BLaER1 treated with 17β-estradiol and CSF1 and Interleukin-3, amounts not matched to agents 10 nM and 100 nM (cell line): ENCODE measurements around the gene NDUFS2.

Experiments used
- H3K27ac ChIP-seq, 11 experiments: shearing (Covaris generic); formaldehyde crosslinking; 2 replicates each; pipeline ENCODE4 v1.8.1; 2022
- H3K27me3 ChIP-seq, 11 experiments: shearing (Covaris generic); formaldehyde crosslinking; 2 replicates each; pipeline ENCODE4 v1.8.1; 2022
- H3K36me3 ChIP-seq, 11 experiments: shearing (Covaris generic); formaldehyde crosslinking; 2 replicates each; pipeline ENCODE4 v1.8.1; 2022
- H3K4me1 ChIP-seq, 10 experiments: shearing (Covaris generic); formaldehyde crosslinking; 2 replicates each; pipeline ENCODE4 v1.8.1; 2022
- H3K4me2 ChIP-seq, 11 experiments: shearing (Covaris generic); formaldehyde crosslinking; 2 replicates each; pipeline ENCODE4 v1.8.1; 2022
- H3K4me3 ChIP-seq, 10 experiments: shearing (Covaris generic); formaldehyde crosslinking; 2 replicates each; pipeline ENCODE4 v1.8.1; 2022
- H3K9ac ChIP-seq, 11 experiments: shearing (Covaris generic); formaldehyde crosslinking; 2 replicates each; pipeline ENCODE4 v1.8.1; 2022
- H3K9me3 ChIP-seq, 11 experiments: shearing (Covaris generic); formaldehyde crosslinking; replicated peaks in 1 of 11; 2 replicates each; pipeline ENCODE4 v1.8.1; 2022
- H4K20me1 ChIP-seq, 11 experiments: shearing (Covaris generic); formaldehyde crosslinking; 2 replicates each; pipeline ENCODE4 v1.8.1; 2022
- Cebpa-rat ChIP-seq, 11 experiments: shearing (Covaris generic); IDR thresholded peaks; 2 replicates each; pipeline ENCODE4 v1.8.1; 2022

NDUFS2 gene

DNA sequence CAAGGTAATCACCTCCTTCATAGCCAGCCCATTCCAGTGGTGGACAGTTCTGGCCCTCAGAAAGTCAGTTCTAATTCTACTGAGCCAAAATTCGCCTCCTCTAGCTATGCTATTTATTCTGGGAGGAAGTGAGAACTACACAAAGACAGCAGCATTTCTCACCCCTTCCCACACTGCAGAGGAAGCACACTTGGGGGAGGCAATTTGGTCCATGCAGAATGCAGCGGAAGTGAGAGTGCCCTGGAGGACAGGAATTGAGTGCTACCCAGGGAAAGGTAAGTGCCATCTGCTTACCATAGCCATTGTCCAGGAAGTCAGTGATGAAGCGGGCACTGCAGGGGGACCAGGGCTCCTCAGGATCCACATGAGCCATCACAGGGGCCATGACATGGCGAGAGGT is 7.0 kb upstream of the NDUFS2 start:
- peak overlapping the region in 5 of 11 experiments; percentile 6 to 30 (median 26); a peak in 4 of 22 replicates for H3K27ac ChIP-seq

DNA sequence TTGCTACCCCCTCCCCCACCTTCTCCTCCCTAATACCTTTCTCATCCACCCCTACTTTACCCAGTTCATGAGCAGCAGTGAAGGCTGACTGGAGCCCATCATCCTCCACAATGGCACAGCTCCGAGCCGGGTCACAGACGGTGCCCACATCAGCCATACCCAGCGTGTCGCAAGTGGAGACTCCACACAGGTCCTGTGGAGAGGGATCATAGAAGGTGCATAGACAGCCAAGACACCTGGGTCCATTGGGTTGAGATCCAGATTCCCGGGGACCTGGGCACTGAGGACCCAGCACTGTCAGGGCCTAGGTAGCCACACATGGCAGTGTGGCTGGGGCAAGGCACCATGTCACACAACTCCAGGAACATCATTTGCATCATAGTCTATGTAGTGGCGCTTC is 6.1 kb upstream of the NDUFS2 start:
- peaks cover 68 to 100% (median 88%) of the 10 kb centered on the region in 10 experiments for H3K4me1 ChIP-seq
- H3K9me3 ChIP-seq, result no peaks in the 10 kb centered on the region
- no peaks in the 10 kb centered on the region for H4K20me1 ChIP-seq
- H3K4me2 ChIP-seq, result peak overlapping the region; percentile 44 to 94 (median 78); a peak in 19 of 22 replicates
- H3K27me3 ChIP-seq, result no peaks in the 10 kb centered on the region
- H3K4me3 ChIP-seq, result no peak overlapping the region
- no peak for TF ChIP-seq Cebpa-rat (IDR thresholded peaks at IDR 0.05)
- H3K36me3 ChIP-seq, result no peaks in the 10 kb centered on the region
- H3K9ac ChIP-seq, result no peak overlapping the region
- H3K27ac ChIP-seq, result peak overlapping the region in 3 of 11 experiments; percentile 49 to 71 (median 50); a peak in 4 of 22 replicates

More for the DNA sequence above, 7.0 kb upstream of the NDUFS2 start:
- Histone ChIP-seq H3K36me3 (no peaks in the 10 kb centered on the region), H3K9me3 (no peaks in the 10 kb centered on the region), H4K20me1 (no peaks in the 10 kb centered on the region), H3K4me3 (no peak overlapping the region), H3K4me1 (peaks cover 59 to 100% (median 85%) of the 10 kb centered on the region in 10 experiments), H3K9ac (peak overlapping the region in 3 of 11 experiments; percentile 3 to 32 (median 14); a peak in 3 of 22 replicates), H3K4me2 (peak overlapping the region; percentile 10 to 94 (median 45); a peak in 21 of 22 replicates), H3K27me3 (no peaks in the 10 kb centered on the region)
- no peak for TF ChIP-seq Cebpa-rat (IDR thresholded peaks at IDR 0.05)

- H3K27me3 ChIP-seq, result no peaks in the 10 kb centered on the region
- peak overlapping the region in 10 of 11 experiments; percentile 16 to 71 (median 48); a peak in 21 of 22 replicates for H3K27ac ChIP-seq
- H3K9ac ChIP-seq, result peak overlapping the region in 10 of 11 experiments; percentile 15 to 61 (median 34); a peak in 12 of 22 replicates
- no peaks in the 10 kb centered on the region for H3K9me3 ChIP-seq
- H3K36me3 ChIP-seq, result no peaks in the 10 kb centered on the region
- peak overlapping the region; percentile 44 to 94 (median 78) for H3K4me2 ChIP-seq
- TF ChIP-seq Cebpa-rat (IDR thresholded peaks at IDR 0.05), result no peak
- H4K20me1 ChIP-seq, result no peaks in the 10 kb centered on the region
- H3K4me3 ChIP-seq, result no peak overlapping the region
- peaks cover 75 to 100% (median 93%) of the 10 kb centered on the region in 10 experiments for H3K4me1 ChIP-seq
Measured at GRCh38 chr1:161196521-161197451, 5.4 kb upstream of the NDUFS2 start.

- no peak for TF ChIP-seq Cebpa-rat (IDR thresholded peaks at IDR 0.05)
- Histone ChIP-seq H3K4me3 (no peak overlapping the region), H3K36me3 (no peaks in the 10 kb centered on the region), H3K27me3 (no peaks in the 10 kb centered on the region), H3K9ac (peak overlapping the region in 7 of 11 experiments; percentile 15 to 61 (median 34); a peak in 6 of 22 replicates), H3K9me3 (no peaks in the 10 kb centered on the region), H4K20me1 (no peaks in the 10 kb centered on the region), H3K4me2 (peak overlapping the region; percentile 44 to 94 (median 78)), H3K4me1 (peaks cover 75 to 94% (median 92%) of the 10 kb centered on the region in 10 experiments), H3K27ac (peak overlapping the region in 7 of 11 experiments; percentile 16 to 71 (median 49); a peak in 11 of 22 replicates)
Measured at GRCh38 chr1:161197560-161198193, 4.5 kb upstream of the NDUFS2 start.

GRCh38 chr1:161198194-161198896 is 3.8 kb upstream of the NDUFS2 start:
- no peaks in the 10 kb centered on the region for H3K27me3 ChIP-seq
- H4K20me1 ChIP-seq, result no peaks in the 10 kb centered on the region
- H3K4me3 ChIP-seq, result no peak overlapping the region
- H3K4me1 ChIP-seq, result peaks cover 75 to 94% (median 92%) of the 10 kb centered on the region in 10 experiments
- peak overlapping the region; percentile 16 to 94 (median 78); a peak in 19 of 22 replicates for H3K4me2 ChIP-seq
- peak overlapping the region in 3 of 11 experiments; percentile 12 to 22 (median 13); a peak in 1 of 22 replicates for H3K9ac ChIP-seq
- no peak for TF ChIP-seq Cebpa-rat (IDR thresholded peaks at IDR 0.05)
- peaks cover 0 to 3% (median 2%) of the 10 kb centered on the region in 11 experiments; a peak in 13 of 22 replicates for H3K36me3 ChIP-seq
- peak overlapping the region in 1 of 11 experiments; percentile 4; a peak in 1 of 22 replicates for H3K27ac ChIP-seq
- H3K9me3 ChIP-seq, result no peaks in the 10 kb centered on the region

DNA sequence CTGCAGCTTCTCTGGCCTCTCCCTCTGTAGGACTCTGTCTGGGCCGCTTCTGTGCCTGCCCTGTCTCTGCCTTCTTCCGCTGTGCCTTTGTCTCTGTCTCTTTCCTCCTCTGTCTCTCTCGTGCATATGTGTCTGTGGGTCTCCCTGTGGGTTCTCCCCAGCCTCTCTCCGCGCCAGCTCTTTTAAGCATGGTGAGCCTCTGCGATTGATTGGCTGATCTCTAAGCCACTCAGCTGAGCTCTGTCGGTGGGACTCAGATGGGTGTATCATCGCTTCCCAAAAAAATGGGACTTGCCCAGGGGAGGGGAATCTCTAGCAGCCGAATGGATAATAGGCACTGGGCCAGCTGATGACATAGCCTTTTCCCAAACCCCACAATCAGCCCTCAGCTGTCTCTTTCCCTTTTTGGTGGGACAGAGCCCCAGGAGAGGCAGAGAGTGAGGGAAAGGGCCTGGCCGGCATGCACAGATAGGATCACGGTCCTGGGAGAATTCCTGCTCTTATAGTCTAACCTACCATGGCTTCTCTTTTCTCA is 3.2 kb upstream of the NDUFS2 start, which contains the start of gene ADAMTS4:
Gene ADAMTS4, minus strand, starts transcription at position 158 of the 535 bp plus-strand sequence. CDS start 427 bp downstream, outside the sequence.
- no peak for TF ChIP-seq Cebpa-rat (IDR thresholded peaks at IDR 0.05)
- Histone ChIP-seq H3K36me3 (peaks cover 0 to 9% (median 8%) of the 10 kb centered on the region in 11 experiments; a peak in 16 of 22 replicates), H3K27me3 (no peaks in the 10 kb centered on the region), H3K9me3 (no peaks in the 10 kb centered on the region), H3K4me2 (peak within 1 kb of the TSS; percentile 71 to 94 (median 88); a peak in 21 of 22 replicates), H3K4me3 (no peak within 1 kb of the TSS), H3K4me1 (peaks cover 73 to 93% (median 92%) of the 10 kb centered on the region in 10 experiments), H4K20me1 (no peaks in the 10 kb centered on the region), H3K27ac (peak within 1 kb of the TSS in 2 of 11 experiments; percentile 4 to 92; a peak in 1 of 22 replicates), H3K9ac (peak within 1 kb of the TSS in 3 of 11 experiments; percentile 12 to 22 (median 13); a peak in 2 of 22 replicates)

- Histone ChIP-seq H3K27ac (peak overlapping the region in 1 of 11 experiments; percentile 92; a peak in 1 of 22 replicates), H3K4me3 (no peak overlapping the region), H3K4me2 (peak overlapping the region; percentile 71 to 94 (median 88)), H3K9me3 (no peaks in the 10 kb centered on the region), H3K9ac (no peak overlapping the region; a peak in 1 of 22 replicates), H3K4me1 (peaks cover 67 to 93% (median 86%) of the 10 kb centered on the region in 10 experiments), H3K27me3 (no peaks in the 10 kb centered on the region), H3K36me3 (peaks cover 3 to 15% (median 14%) of the 10 kb centered on the region in 11 experiments; a peak in 19 of 22 replicates), H4K20me1 (no peaks in the 10 kb centered on the region)
- no peak for TF ChIP-seq Cebpa-rat (IDR thresholded peaks at IDR 0.05)
Measured at GRCh38 chr1:161199506-161200139, 2.5 kb upstream of the NDUFS2 start.
